Activated T-helper 1 cell treated with anti-CD3 and anti-CD28 coated beads, Interleukin-2, amount 50 U/mL, for 16 hours (primary cell): ENCODE data around the gene HES4.

Experiments
- DNase-seq, 2 donors: peaks; one replicate each; pipeline ENCODE4 v3.0.0-alpha.2; 2020; ENCODE audit warnings: low read depth in 1 of 2, low spot score in 1 of 2

HES4 gene

GRCh38 chr1:953524-954320, 46.2 kb downstream of the HES4 start:
- no peak for DNase-seq

DNA sequence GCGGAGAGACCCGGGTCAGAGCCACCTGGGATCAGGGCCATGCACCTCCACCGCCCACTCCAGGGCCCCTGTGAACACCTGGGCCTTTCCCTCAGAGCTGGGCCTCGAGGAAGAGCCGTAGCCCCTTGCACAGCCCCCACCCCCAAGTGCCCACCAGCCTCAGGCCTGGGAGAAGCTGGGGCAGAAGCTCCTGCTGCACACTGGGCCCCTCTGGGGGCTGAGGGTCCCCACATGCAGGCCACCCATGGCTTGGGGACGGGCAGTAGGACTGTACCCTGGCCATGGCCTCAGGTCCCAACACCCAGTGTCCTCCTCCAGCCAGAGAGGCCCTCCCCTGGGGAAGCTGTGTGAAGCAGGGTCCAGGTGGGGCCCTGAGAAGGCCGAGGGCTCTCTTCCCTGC, 47.3 kb downstream of the HES4 start:
- DNase-seq: no peak

DNA sequence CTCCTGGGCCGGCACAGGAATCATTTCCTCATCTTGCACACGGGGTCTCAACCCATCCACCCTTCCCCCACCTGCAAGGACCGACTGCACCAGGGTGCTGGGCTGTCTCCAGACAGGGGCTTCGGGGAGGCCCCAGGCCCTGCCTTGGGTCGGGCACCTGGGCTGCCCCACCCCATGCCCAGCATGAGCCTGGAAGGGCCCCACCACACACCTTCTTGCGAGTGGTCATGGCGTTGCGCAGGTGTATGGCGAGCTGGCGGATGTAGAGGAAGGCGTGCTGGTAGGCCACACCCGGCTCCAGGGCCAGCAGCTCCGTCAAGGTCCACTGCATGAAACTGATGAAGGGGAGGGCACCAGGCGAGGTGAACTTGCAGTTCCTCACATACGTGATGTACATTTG, 47.7 kb downstream of the HES4 start:
- no peak for DNase-seq

GRCh38 chr1:951364-951763, 48.5 kb downstream of the HES4 start:
- no peak for DNase-seq

GRCh38 chr1:950881-951280, 49.0 kb downstream of the HES4 start:
- no peak for DNase-seq

GRCh38 chr1:950268-950667, 49.6 kb downstream of the HES4 start:
- no peak for DNase-seq
